Activated CD8-positive, alpha-beta memory T cell treated with anti-CD3 and anti-CD28 coated beads for 1 hour (primary cell): ENCODE measurements around the gene AMER3.
"Not testable (repeated sequence)": the region's sequence is repeated elsewhere in the genome, so short reads cannot be mapped to it uniquely, and the experiment has no call there.

ENCODE experiments used
- DNase-seq, 2 donors: peaks; one replicate each; pipeline ENCODE4 v3.0.0-alpha.2; 2020; ENCODE audit warnings: low read depth in 1 of 2; ENCODE audit errors: extremely low read depth in 1 of 2

The AMER3 gene, protein sequence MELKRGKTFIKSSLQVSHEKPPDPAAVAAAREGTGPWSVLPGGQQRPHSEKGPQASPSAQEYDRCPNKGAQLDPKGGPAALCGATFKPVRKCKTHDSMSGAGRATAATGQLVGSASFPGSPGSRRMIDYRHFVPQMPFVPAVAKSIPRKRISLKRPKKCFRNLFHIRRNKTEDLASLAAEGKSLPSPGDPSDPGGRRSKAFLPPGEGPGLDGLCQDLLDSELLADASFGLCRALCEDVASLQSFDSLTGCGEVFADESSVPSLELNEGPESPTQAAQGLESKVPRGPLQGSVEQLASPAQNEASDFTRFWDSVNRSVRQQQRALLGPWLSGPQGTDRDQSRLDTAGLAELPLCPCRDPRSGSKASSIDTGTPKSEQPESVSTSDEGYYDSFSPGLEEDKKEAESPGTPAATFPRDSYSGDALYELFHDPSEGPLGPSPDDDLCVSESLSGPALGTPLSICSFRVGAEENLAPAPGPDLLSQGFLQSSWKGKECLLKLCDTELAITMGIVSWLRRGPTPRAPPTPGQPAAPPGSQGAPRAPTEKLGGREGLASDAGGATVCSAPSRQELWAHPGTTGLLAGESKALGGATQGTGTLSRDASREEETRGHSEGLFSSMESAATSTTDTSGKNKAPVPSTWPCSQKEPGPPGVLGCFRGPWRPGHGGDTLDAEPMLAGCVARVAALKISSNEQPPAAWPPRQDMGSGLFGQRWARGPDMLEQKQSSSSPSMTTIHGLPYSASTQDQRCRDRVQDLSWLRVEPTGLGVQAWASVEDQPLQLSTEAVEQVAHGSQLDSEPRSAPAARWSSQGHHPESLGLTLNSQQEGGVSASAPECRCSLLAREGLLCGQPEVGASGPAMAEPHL

DNA sequence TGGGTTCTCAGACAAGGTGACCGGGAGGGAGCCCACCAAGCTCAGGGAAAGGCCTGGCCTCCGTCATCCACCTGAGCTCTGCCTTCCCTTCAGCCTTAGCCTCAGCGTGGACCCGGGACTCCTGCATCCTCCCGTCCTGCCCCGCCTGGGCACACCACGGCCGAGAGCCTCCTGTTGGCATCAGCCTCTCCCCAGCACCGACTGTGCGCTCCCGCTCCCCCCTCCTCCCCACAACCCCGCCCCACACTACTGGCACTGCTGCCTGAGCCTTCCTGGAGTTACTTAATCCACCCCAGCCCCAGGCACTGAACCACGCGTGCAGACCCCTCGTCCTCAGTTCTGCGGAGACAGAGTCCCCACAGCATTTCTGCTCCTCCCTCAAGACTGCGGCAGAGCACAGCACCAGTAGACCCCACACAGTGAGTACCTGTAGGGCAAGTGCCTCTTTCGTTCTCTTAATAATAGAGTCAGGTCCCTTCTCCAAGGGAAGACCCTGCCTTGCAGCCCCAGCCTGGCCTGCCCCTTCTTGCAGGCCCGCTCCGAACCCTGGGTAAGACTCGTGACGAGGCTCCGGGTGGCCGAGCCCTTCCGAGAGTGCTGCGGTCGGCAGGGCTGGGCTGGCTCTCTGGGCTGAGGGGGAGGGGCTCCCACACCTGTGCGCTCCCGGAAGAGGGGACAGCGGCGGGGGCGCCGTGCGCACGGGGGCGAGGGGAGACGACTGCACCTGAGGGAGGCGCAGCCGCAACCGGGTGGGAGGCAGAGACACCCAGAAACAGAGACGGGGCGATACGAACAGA, at the start of gene AMER3:
Gene AMER3 (plus strand): TSS at position 285 of the 797 bp plus-strand sequence. CDS start 6,533 bp downstream, outside the sequence.
- no peak for DNase-seq

DNA sequence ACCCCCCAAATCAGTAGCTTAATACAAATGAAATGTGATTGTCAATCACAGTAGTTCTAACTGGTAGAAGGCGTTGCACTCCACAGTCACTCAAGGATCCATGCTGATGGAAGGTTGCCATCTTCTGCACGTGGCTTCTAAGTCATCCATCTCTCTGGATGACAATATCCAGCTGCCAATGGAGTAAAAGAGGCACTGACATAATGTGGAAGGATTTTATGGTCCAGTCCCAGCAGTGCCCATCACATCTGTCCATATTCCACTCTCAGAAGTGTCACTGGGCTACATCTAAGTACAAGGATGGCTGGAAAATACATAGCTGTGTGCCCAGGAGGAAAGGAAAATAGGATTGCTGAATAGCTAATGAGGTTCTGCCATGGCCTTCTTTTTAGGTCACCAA, 40.5 kb upstream of the AMER3 start:
- not testable (repeated sequence) for DNase-seq

DNA sequence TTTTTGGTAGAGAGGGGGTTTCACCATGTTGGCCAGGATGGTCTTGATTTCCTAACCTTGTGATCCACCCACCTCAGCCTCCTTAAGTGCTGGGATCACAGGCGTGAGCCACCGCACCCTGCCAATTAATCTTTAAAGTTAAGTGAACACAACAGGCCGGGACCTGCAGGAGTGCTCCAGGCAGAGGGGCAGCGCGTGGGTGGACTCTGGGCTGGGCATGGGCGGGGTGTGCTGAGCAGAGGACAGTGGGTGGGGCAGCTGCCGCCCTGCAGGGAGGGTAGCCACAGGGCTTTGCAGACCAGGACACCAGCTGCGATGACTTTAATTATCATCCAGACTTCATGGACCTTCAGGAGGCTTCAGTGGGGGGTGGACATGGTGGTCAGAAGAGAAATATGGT, 35.3 kb upstream of the AMER3 start:
- DNase-seq = no peak

DNA sequence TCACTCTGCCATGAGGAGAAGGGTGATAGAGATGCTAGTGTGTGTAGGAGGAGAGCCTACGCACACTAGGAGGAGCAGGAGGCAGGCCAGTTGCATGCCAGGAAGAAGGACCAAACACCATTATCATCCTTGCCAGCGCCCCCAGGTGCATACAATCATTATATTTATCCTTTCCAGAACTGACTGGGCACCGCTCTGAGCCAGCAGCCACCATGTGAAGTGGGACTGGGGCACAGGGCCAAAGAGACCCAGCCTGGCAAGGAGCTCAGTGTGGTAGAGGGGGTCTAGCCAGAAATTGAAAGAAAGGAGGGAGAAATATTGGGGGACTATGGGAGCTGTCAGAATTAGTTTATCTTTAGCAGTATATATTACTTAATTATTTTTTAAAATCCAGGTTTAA, 34.8 kb upstream of the AMER3 start:
- no peak for DNase-seq

DNA sequence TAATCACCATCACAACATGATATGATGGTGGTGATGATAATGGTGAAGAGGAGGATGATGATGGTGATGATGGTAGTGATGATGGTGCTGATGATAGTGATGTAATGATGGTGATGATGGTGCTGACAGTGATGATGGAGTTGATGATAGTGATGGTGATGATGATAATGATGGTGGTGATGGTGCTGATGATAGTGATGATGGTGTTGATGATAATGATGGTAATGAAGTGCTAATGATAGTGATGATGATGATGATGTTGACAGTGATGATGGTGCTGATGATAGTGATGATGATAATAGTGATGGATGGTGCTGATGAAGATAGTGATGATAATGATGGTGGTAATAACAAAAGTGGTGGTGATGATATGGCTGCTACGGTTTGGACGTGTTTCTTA, 30.9 kb upstream of the AMER3 start:
- DNase-seq = no peak

DNA sequence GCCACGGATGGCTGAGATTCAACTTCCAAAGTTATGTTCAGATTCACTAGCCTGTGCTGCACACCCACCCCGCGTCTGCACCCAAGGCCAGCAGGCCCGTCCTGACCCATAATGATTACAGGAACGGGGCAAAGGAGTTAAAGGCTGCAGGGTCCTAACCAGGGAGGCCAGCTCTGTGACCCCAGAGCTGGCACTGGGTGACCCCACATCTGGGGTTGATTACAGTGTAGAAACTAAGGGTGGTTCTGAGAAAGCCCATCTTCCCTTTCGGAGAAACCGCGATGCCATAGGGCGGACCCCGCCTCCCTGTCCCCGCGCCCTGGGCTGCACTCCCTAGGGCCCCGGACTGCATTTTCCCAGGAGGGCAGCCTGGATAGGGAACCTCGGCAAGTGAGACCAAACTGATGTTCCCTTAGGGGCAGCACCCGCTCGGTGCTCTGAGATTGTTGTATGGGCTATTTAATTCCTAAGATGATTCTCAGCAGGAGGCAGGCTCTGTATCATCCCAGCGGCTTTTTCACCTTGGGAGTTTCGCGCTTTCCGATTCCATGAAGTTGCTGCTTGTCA, 28.6 kb upstream of the AMER3 start:
- no peak for DNase-seq

DNA sequence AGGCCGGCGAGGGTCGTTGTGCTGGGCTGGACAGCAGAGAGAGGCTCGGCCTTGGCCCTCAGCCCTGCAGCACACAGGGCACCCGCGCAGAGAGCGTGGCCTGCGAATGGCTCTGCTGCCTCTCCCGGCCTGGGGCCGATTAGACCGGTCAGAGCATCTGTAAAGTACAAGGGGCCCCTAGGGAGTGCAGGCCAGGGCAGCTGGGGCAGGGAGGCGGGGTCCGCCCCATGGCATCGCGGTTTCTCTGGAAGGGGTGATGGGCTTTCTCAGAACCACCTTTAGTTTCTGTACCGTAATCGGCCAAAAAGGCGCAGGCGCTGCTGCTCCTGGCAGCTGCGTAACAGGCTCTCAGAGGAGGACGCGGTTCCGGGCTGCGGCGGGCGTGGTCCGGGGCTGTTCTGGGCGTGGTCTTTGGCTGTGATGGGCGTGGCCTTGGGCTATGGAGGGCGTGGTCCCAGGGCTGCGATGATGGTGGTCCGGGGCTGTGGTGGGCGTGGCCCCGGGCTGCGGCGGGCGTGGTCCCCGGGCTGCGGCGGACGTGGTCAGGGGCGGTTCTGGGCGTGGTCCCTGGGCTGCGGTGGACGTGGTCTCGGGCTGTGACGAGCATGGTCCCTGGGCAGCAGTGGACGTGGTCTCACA, 27.9 kb upstream of the AMER3 start:
- peak; percentile 70 to 75 for DNase-seq

DNA sequence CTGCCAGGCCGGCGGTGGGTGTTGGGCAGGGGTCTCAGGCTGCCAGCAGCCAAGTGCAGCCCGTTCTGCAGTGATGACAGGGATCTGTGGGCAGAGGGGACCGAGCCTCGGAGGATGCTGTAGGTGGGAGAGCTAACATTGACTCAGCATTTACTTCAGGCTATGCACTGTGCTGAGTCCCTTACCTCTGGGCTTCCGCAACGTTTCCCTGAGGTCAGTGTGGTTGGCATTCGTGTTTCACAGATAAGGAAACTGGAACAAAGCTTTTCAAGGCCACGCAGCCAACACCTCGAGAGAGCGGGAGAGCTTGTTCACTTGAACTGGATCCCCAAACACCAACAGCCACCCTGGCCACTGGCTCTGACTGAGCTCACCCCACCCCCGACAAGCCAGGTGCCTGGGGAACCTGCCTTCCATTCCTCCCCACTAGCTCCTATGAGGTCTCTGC, 27.3 kb upstream of the AMER3 start:
- peak in 1 of 2 donors; percentile 2 for DNase-seq

DNA sequence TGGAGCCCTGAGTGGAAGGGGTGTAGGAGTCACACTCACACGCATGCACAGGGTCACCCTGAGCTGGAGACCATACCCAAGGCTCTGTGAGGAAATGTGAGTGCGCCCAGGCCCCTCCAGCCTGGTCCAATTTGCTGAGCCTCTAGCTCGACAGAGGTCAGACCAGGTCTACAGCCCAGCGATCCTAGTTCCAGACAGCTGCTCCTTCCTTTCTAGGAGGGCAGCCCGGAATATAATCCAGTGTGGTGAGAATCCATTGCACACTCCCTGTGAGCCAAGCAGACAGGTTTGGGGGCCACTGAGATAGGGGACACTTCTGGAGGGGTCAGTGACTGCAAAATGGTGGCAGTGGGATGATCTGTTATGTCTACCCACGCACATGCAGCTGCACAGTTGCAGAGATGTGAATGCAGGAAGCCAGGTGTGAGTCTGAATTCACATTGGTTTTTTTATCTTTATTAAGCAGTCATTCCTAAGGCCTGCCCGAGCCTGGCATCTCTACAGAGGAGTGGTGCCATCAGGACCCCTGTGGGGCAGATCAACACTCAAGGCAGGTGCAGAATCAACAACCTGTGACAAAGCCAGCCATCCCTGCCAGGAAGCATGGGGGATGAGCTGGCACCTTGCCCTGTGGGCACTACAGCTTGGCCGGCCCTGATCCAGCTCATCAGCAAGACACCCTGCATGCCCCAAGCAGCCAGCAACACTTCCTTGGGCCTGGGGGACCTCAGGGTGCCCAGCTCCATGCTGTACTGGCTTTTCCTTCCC, 26.6 kb upstream of the AMER3 start, which contains the start of gene GPR148:
Gene GPR148 (plus strand): TSS at position 522 of the 768 bp plus-strand sequence. CDS start 82 bp downstream, at position 604.
- no peak for DNase-seq

DNA sequence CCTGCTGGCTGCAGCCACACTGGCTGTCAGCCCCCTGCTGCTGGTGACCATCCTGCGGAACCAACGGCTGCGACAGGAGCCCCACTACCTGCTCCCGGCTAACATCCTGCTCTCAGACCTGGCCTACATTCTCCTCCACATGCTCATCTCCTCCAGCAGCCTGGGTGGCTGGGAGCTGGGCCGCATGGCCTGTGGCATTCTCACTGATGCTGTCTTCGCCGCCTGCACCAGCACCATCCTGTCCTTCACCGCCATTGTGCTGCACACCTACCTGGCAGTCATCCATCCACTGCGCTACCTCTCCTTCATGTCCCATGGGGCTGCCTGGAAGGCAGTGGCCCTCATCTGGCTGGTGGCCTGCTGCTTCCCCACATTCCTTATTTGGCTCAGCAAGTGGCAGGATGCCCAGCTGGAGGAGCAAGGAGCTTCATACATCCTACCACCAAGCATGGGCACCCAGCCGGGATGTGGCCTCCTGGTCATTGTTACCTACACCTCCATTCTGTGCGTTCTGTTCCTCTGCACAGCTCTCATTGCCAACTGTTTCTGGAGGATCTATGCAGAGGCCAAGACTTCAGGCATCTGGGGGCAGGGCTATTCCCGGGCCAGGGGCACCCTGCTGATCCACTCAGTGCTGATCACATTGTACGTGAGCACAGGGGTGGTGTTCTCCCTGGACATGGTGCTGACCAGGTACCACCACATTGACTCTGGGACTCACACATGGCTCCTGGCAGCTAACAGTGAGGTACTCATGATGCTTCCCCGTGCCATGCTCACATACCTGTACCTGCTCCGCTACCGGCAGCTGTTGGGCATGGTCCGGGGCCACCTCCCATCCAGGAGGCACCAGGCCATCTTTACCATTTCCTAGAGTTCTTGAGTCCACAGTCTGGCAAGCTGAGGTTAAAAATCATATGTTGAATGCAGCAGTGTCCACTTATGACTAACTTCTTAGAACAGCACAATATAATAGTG, 25.7 kb upstream of the AMER3 start:
- no peak for DNase-seq

DNA sequence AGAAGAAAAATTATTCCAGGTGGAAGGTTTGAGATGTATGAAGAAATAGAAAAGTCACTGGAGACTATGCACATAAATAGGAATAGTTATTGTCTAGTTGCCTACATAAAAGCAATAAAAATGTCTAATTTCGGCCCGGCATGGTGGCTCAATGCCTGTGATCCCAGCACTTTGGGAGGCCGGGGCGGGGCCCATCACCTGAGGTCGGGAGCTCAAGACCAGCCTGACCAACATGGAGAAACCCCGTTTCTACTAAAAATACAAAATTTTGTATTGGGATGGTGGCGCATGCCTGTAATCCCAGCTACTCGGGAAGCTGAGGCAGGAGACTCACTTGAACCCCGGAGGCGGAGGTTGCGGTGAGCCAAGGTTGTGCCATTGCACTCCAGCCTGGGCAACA, 23.1 kb upstream of the AMER3 start:
- DNase-seq = not testable (repeated sequence)

DNA sequence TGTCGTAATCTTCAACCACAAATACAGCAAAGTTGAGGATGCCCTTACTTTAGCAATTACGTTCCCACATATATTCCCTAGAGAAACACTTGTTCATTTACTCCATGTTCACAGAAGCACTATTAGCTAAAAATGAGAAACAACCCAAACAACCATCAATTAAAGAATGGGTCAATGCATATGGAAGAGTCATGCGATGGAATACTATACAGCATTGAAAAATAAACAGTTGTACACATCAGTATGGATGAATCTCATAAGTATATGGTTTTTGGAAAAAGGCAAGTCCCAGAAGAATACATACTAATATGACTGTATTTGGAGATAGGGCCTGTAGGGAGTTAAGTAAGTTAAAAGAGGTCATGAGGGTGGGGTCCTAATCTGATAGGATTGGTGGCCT, 20.1 kb upstream of the AMER3 start:
- DNase-seq = no peak

DNA sequence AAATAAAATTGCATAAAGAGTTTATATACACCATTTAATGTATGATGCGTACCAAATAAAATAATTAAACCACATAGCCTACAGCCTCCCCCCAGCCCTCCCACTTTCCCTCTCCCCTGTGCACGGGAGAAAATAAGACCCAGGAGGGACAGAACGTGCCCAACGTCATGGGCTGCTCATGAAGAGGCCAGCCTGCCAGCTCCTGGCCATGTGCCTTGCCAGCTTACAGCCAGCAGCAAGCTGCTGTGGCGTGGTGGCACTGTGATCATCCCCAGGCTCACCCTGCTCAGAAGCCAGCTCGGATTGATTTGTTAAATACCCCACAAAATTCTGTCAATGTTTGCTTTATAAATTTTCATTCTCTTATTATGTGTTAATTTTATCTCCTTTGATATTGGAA, 18.9 kb upstream of the AMER3 start:
- no peak for DNase-seq

DNA sequence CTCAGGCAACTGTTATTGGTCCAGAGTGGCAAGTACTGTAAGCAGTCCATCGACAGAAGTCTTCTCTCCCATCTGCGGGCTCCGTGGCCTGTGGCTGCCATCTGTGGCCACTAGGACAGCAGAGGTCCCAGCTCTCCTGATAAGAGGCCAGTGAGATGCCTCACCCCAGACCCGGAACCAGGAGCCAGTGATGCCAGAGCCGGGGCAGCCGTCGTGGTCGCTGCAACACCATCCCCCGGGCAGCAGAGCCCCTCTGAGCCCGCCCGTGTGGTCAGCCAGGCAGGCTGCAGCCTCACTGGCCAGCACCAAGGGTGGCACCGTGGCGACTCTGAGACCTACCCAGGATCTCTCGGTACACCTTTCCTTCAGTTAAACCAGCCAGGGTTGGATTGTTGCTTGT, 17.7 kb upstream of the AMER3 start:
- no peak for DNase-seq

DNA sequence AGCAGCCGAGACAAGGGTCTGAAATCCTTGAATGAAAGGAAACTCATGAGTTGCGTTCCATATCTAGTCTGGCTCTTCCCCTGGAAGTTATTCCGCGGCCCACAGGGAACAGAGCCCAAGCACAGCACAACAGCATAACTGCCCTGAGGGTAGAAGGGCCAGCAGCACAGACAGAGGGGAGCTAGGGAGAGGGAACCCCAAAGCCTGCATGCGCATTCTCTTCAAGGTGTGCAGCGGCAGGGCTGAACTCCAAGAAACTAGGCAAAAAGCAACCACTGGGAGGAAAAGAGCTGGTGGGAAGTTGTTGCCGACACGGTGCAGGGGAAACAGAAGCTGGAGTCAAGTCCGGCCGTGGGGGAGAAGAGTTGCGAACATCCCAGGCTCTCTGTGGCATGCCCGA, 14.7 kb upstream of the AMER3 start:
- DNase-seq = no peak

DNA sequence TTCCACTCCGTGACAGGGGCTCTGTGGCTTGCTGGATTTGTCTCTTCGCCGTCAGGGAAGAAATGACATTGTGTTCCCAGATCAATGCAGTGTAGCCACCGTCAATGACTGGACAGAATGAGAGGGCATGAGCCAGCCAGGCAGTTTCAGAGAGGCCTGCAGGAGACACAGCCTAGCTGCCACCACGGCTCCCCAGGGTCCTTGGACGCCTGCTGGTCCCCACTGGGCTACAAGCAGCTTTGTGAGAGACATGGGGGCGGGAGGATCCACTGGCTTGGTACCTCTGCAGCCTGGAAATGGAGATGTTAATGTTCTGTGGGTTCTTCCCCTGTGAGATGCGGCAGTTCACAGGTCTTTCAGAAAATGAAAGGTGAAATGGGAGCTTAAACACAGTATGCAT, 12.1 kb upstream of the AMER3 start:
- no peak for DNase-seq

DNA sequence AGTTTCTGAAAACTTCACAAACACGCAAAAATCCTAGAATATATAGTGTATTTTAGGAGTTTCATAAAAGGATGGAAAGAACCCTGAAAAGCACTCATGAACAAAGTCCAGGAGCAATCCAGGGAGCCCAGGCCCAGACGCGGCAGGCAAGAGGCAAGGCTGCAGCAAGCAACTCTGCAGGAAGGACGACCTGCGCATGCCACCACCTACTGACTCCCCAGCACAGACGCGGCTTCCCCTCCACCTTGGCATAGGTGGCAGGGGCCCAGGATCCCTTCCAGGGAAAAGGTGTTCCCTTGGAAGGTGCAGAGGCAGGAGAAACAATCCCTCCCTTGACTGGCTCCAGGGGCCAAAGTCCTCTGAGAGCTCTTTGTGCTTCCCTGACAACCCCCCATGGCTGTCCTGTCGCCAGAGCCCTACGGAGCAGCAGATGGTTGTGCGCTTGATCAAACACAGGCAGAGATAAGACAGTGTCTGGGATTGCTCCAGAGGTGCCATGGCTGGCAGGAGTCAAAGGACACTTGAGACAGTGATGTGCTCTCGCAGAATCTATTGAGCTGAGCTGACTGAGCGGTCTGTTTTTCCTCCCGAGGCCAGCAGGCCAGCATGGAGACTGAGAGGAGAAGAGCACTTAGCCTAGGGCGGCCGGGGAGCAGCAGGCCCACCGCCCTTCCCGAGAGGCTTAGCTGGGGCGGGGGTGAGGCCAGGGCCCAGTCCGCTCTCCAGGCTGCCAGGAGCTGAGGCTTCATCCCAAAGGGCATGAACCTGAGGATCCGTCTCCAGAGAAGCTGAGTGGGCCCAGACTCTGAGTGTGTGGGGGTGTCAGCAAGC, 10.8 kb upstream of the AMER3 start:
- DNase-seq = no peak
